ENCODE data around the gene COL24A1.
"Not testable (repeated sequence)": the region's sequence is repeated elsewhere in the genome, so short reads cannot be mapped to it uniquely, and the experiment has no call there.

Gene COL24A1

DNA sequence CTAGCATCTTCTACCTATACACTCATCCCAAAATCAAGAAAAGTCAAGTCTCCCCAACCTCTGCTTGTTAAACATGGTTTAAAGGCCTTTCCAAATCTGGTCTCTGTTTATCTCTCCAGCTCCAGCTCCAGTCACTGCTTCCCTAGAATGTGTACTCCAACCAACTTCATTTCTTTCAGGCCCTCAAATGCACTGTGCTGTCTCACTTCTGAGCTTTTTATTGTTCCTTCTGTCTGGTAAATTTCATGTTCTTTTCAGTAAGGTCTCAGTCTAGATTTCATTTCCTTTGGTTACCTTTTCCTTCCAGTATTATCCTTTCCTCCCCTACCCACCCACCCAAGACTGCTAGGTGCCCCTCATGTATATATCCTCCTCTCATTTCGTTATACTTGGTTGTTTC is 3.7 kb downstream of the COL24A1 start:
- no peak for DNase-seq (ENCODE audit: low spot score)

DNA sequence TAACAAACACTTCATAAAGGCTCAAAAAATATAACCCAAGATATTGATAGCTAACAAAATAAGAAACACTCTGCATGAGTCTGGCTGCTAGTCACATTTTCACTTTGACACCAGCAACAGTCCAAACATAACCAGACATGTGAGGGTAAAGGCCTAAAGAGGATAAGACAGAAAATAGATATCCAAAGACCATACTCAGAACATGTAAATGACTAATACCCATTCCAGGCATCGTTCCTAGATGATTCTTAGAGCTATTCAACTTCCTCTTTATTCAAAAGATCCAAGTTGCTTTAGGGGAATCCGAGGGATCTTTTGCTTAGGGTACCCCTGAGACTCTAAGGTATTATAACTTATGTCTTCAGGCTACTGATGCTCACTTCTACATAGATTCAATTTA is 5.1 kb downstream of the COL24A1 start:
- peak; percentile 24 for DNase-seq (ENCODE audit: low spot score)

GRCh38 chr1:86150553-86151055 is 6.0 kb downstream of the COL24A1 start:
- DNase-seq (ENCODE audit: low spot score), result no peak

- DNase-seq (ENCODE audit: low spot score), result no peak
Observed at GRCh38 chr1:86149591-86149990, 7.0 kb downstream of the COL24A1 start.

DNA sequence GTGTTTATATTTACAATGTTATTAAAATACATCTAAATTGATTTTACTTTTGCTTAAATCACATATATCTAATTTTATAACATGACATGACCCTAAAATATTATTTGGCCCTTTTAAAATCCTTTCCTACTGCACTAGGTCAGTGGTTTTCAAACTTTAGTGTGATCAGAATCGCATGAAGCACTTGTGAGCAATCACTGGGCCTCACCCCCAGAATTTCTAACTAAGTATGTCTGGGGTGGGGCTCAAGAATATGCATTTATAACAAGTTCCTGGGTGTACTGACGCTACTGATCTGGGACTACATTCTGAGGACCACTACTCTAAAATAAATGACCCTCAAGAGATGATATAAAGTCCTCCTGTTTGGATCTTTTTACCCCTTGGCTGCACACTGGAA is 8.8 kb downstream of the COL24A1 start:
- DNase-seq (ENCODE audit: low spot score), result no peak

GRCh38 chr1:86146566-86146965 is 10.0 kb downstream of the COL24A1 start:
- DNase-seq (ENCODE audit: low spot score), result no peak

GRCh38 chr1:86140281-86140880 is 16.2 kb downstream of the COL24A1 start:
- no peak for DNase-seq (ENCODE audit: low spot score)

DNA sequence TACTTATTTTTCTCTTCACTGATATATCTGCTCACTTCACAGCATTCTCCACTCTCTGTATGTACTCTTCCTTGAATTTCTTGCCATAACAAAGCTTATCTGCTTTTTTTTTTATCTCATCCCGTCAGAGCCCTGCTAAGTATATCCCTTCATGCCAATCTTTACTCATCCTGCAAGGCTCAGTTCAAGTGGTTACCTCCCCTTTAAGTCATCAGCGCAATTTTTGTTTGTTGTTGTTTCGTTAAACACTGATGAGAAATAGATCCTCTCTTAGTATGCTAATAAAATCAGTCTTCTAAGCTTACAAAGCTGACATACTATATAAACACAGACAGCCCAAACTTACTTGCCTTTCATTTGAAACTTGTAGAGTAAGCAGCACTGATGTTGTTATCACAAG is 17.8 kb downstream of the COL24A1 start:
- DNase-seq (ENCODE audit: low spot score), result no peak

- DNase-seq (ENCODE audit: low spot score), result peak; percentile 47
Observed at GRCh38 chr1:86137436-86137835, 19.1 kb downstream of the COL24A1 start.

DNA sequence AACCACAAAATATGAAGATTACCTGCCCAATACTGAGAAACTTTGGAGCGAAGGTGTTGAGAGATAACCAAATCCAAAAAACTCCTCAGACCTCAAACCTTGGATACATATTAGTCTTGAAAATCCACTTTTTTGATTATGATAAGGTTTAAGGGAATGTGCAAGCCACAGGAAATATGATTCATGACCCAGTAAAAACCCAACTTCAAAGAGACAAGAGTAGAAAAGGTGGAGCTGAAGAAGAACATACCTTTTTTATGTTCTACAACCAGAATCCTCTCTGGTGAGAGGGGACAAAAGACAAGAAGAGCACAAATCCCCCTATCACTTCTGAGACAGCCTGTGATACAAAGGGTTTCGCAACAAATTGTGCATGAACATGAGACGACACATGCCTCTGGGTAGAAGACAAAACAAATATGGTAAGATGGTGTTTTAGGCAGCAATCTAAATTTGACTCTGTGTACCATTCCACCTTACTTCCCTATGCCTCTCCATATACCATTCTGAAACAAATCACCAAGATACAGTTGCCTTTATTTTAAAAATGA is 37.3 kb downstream of the COL24A1 start:
- DNase-seq (ENCODE audit: low spot score), result no peak

DNA sequence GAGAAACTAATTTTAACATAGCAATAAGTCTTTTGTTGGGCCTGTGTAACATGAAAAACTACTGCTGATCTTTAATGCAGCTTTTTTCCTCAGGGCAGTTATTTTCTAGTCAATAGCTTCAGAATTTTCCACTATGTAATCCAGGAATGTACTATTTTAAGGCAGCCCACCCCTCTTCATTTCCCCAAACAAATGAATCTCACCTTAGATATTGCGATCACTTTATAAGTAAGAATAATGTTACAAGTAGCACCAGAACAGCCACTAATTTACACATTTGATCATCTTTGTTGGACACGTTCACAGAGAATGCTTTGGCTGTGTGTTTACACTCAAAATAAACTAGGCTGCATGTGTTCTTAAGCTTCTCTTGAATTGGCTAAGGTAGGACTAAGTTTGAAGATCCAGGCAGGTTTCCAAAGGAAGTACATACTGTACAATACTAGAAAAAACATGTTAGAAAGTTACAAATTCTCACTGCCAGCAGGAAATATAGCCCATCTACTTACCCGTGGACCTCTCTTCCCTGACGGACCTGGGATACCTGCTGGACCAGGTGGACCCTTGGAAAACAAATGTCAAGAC is 41.7 kb downstream of the COL24A1 start:
- no peak for DNase-seq (ENCODE audit: low spot score)

DNA sequence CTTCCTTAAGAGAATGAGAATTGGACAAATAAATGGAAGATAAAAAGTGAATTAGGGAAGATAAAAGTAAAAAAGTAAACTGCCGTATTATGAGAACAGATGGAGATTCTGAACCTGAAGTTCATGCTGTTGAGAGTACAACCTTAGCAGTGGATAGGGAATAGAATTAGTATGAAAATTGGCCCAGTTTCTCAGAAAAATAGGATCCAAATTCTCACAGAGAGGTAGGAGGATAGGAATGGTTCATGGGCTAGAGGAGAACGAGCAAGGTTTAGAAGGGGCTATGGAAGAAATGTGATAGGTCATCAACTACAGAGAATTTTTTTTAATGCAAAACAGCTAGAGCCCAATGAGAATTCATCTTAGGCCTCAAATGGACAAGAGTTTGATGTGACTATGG is 42.3 kb downstream of the COL24A1 start:
- DNase-seq (ENCODE audit: low spot score), result no peak

- DNase-seq (ENCODE audit: low spot score), result not testable (repeated sequence)
Observed at GRCh38 chr1:86111590-86111989, 45.0 kb downstream of the COL24A1 start.

DNA sequence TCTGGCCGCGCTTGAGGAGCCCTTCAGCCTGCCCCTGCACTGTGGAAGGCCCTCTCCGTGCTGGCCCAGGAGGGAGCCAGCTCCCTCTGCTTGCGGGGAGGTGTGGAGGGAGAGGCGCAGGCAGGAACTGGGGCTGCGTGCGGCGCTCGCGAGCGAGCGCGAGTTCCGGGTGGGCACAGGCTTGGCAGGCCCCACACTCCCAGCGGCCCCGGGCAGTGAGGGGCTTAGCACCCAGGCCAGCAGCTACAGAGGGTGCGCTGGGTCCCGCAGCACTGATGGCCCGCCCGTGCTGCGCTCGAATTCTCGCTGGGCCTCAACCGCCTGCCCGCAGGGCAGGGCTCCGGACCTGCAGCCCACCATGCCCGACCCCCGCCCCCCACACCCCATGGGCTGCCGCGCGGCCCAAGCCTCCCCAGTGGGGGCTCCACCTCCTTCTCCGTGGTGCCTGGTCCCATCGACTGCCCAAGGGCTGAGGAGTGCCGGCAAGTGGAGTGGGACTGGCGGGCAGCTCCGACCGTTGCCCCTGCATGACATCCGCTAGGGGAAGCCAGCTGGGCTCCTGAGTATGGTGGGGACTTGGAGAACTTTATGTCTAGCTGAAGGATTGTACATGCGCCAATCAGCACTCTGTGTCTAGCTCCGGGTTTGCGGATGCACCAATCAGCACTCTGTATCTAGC is 46.0 kb downstream of the COL24A1 start:
- DNase-seq (ENCODE audit: low spot score), result no peak

GRCh38 chr1:86105533-86105866 is 51.1 kb downstream of the COL24A1 start:
- DNase-seq (ENCODE audit: low spot score), result no peak

DNA sequence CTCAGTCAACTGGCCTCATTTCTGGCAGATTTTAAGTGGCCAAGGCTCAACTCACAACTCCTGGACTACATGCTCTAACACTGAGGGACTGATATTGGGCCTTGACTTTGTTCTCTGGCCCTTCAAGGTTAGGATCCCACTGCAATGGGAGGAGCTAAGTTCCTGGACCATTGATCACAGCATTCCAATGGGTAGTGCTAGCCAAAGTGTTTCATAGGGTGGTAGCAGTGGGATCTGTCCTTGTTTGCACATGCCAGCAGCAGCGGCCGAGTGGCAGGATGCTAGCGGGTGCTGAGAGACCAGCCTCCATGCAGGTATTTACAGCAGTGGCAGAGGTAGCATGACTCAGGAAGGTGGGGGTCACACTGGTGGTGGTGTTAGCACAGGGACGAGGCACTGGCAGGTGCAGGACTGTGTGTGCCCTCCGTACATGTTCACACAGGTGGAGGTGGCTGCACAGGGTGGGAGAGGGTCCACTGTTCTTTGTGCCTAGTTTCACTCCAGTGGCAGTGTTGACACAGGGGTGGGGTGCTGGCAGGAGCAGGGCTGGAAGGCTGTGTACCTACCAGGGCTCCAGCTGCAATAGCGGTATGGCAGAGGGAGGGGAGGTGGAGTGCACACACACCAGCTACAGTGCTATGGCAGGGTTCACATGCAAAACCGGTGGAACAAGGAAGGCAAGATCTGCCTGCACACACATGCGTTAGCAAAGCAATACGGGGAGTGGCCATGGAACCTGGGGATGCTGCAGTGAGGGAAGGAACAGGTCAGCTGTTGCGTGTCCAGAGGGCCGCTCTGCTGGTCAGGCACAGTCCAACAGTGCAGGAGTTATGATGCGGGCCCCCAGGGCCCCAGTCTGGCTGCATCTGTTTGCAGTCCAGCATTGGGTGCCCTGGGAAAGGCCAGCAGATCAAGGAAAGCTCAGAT is 51.7 kb downstream of the COL24A1 start:
- DNase-seq (ENCODE audit: low spot score), result no peak

DNA sequence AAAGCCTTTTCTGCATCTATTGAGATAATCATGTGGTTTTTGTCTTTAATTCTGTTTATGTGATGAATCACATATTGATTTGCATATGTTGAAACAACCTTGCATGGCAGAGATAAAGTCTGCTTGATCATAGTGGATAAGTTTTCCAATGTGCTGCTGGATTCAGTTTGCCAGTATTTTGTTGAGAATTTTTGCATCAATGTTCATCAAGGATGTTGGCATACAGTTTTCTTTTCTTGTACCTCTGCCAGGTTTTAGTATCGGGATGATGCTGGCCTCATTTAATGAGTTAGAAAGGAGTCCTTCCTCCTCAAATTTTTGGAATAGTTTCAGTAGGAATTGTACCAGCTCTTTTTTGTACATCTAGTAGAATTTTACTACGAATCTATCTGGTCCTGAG is 55.0 kb downstream of the COL24A1 start:
- DNase-seq (ENCODE audit: low spot score), result no peak

DNA sequence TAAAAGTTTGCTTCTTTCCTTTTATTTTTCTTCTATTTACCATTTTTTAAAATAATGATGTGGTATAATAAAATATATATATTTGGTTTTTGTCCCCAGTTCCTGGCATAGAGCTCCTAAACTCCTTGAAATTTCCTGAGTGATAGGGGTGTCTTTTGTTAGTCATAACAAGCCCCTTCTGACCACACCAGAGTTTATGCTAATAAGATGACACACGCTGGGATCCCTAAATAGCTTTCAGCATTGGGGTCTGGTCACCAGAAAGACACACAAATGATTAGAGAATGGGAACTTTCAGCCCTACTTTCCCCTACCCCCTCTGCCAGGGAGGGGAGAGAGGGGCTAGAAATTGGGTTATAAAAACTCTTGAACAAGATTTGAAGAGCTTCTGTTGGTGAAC is 56.2 kb downstream of the COL24A1 start:
- DNase-seq (ENCODE audit: low spot score), result no peak

DNA sequence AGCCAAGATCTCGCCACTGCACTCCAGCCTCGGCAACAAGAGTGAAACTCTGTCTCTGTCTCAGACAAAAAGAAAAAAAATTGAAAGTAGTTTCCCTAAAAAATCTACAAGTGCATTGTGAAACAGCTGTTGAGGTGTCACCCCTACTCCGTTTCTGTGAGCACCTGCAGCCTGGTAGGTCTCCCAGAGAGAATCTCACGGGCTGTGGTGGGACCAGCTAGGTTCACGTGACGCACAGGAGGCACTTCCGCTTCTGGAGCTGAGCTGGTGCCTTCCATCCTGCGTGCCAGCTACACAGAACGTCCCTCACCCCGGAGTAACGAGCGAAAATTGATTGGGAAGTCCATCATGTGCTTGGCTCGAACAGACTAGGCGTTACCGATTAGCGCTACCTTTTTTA is 66.8 kb downstream of the COL24A1 start:
- DNase-seq (ENCODE audit: low spot score), result no peak

DNA sequence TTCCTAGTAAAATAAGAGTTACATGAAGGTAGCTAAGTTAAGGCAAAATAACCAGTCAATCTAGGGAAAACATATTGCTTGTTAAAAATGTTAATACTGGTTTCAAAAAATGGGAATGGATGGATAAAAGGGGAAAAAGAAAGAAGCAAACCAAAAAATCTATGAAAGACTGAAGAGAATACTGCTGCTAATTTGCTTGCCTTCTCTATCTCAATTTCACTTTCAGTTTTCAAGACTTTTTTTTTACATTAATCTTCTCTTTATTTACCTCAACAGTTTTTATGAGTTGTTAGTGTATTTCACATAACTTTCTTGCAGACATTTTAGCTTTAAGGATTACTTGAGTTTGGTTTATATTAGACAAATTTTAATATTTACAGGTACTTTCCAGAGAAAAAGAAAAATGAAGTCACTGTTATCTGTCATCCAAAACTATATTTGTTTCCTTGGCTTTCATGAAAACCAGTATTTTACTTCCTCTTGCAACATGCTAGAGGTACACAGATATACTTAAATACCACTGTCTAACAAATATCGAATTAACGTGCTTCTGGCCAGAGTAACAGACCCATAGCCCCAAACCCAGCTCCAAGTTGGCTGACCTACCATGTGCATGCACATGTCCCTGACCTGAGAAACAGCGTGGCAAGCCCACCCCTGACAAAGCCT is 70.7 kb downstream of the COL24A1 start:
- DNase-seq (ENCODE audit: low spot score), result no peak

GRCh38 chr1:86084998-86085397 is 71.6 kb downstream of the COL24A1 start:
- DNase-seq (ENCODE audit: low spot score), result no peak

DNA sequence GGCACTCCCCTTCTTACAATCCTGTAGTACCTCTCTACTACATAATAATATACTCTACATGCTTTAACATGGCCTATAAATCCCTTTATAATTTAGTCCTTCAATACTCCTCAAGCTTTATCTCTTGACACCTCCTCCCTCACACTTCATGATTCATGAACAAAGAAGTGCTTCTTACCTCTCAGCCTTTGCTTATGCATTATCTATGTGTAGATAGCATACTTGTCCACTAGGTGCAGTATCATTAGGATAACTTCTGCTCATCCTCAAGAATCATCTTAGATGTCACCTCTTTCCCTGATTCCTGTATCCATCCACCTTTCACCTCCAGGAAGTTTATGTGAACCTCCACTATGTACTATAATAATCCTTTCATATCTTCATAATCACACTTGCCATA is 74.4 kb downstream of the COL24A1 start:
- DNase-seq (ENCODE audit: low spot score), result no peak

All from AG20443 (cell line).